ENCODE measurements around the gene ARHGAP4. TPM values are rescaled to one million over a fixed set of nuclear protein-coding genes. Genes with fewer than 3 reads are reported as not detected.
A peak's percentile ranks its signal among the peaks of the same experiment; 100 is the strongest.

Gene ARHGAP4
- total and polyA plus RNA-seq, 10 of the 15 experiments (the other 5 are each of a cell fraction or from before 2014, with no cell fraction given), result 0.71 to 120 (median 44.3) TPM

GRCh38 chrX:153902385-153902784 is 23.7 kb downstream of the ARHGAP4 start:
- no peaks in the 10 kb centered on the region for H3K79me2 ChIP-seq (ENCODE audit: control insufficient read depth, insufficient read depth, low read length)
- in situ Hi-C loops (cut with MboI) (no loop called here), intact Hi-C loops (cut with micrococcal nuclease; ENCODE audit: unreplicated experiment) (no loop called here)
- FAIRE-seq (no peak), ATAC-seq (no peak), DNase-seq (ENCODE audit: low read depth, low spot score) (no peak)
- H3K27me3 ChIP-seq (replicated peaks in 1 of 2; ENCODE audit: control insufficient read depth in 2 of 2, insufficient read depth in 2 of 2, low read length in 1 of 2), result no peaks in the 10 kb centered on the region
- BruUV-seq (replicated peaks), result no TSS peak
- H3K4me1 ChIP-seq (ENCODE audit: control insufficient read depth, insufficient read depth, low read length), result peaks cover 9% of the 10 kb centered on the region
- ChIA-PET POLR2A (no interaction called here), CTCF (no interaction called here), SMC1A (ENCODE audit: uncharacterized antibody, unreplicated experiment) (no interaction called here), RAD21 (ENCODE audit: unreplicated experiment) (no interaction called here)
- 48% methylated on average over 10 of the region's 10 CpGs for WGBS (ENCODE audit: insufficient coverage, insufficient replicate concordance, low lambda C conversion rate, missing lambda C conversion rate)
- no peak for TF ChIP-seq MTA3 (IDR thresholded peaks at IDR 0.05; ENCODE audit: borderline replicate concordance, low read length)
- no peak for TF ChIP-seq PAX5 (IDR thresholded peaks at IDR 0.05; ENCODE audit: borderline replicate concordance, low read depth, low read length)
- no peak for TF ChIP-seq CEBPB (IDR thresholded peaks at IDR 0.05; ENCODE audit: borderline replicate concordance in 1 of 2, low read depth in 2 of 2, low read length in 2 of 2)
- TF ChIP-seq SMAD5 (IDR thresholded peaks at IDR 0.05; ENCODE audit: low read depth), result no peak
- no peak for TF ChIP-seq STAT1 (conservative IDR thresholded peaks at IDR 0.05)
- TF ChIP-seq KAT2A (conservative IDR thresholded peaks at IDR 0.05; ENCODE audit: control insufficient read depth, low read depth, low read length), result no peak
- no peak overlapping the region for H3K27ac ChIP-seq (ENCODE audit: control insufficient read depth, insufficient read depth)
- no peak overlapping the region for H2AFZ ChIP-seq (ENCODE audit: control insufficient read depth, low read depth, low read length)
- H4K20me1 ChIP-seq (ENCODE audit: control insufficient read depth, insufficient read depth), result no peaks in the 10 kb centered on the region
- H3K9me3 ChIP-seq (replicated peaks; ENCODE audit: control insufficient read depth, insufficient read depth, low read length), result no peaks in the 10 kb centered on the region; the same call in 2 of the 3 replicates
- no peak overlapping the region for H3K4me3 ChIP-seq
- no peak overlapping the region for H3K4me2 ChIP-seq (ENCODE audit: control insufficient read depth, insufficient read depth)
- no peak overlapping the region for H3K9ac ChIP-seq (ENCODE audit: control insufficient read depth, insufficient read depth, low read length)
- no peaks in the 10 kb centered on the region for H3K36me3 ChIP-seq (ENCODE audit: control insufficient read depth in 2 of 2, insufficient read depth in 2 of 2, low read length in 1 of 2)

- intact Hi-C loops (cut with micrococcal nuclease; ENCODE audit: unreplicated experiment) (no loop called here), in situ Hi-C loops (cut with MboI) (no loop called here)
- TF ChIP-seq HDGF (IDR thresholded peaks at IDR 0.05), result 0 out of 2 replicates have a peak, but pooled peaks have one; percentile 8
- no peak for TF ChIP-seq IRF3 (IDR thresholded peaks at IDR 0.05)
- ChIA-PET SMC1A (ENCODE audit: uncharacterized antibody, unreplicated experiment) (no interaction called here), POLR2A (no interaction called here), RAD21 (ENCODE audit: unreplicated experiment) (no interaction called here), CTCF (no interaction called here)
- no peak for DNase-seq (ENCODE audit: low read depth, low spot score)
- H3K27ac ChIP-seq (ENCODE audit: control insufficient read depth, insufficient read depth), result no peak overlapping the region
- H3K79me2 ChIP-seq (ENCODE audit: control insufficient read depth, insufficient read depth, low read length), result no peaks in the 10 kb centered on the region
- no peaks in the 10 kb centered on the region for H3K27me3 ChIP-seq (replicated peaks in 1 of 2; ENCODE audit: control insufficient read depth in 2 of 2, insufficient read depth in 2 of 2, low read length in 1 of 2)
- H3K36me3 ChIP-seq (ENCODE audit: control insufficient read depth in 2 of 2, insufficient read depth in 2 of 2, low read length in 1 of 2), result no peaks in the 10 kb centered on the region
- no peaks in the 10 kb centered on the region; the same call in 2 of the 3 replicates for H3K9me3 ChIP-seq (replicated peaks; ENCODE audit: control insufficient read depth, insufficient read depth, low read length)
- BruUV-seq (replicated peaks), result no TSS peak
- no peak overlapping the region for H3K9ac ChIP-seq (ENCODE audit: control insufficient read depth, insufficient read depth, low read length)
- H3K4me3 ChIP-seq, result no peak overlapping the region
- FAIRE-seq, result no peak
- WGBS (ENCODE audit: insufficient coverage, insufficient replicate concordance, low lambda C conversion rate, missing lambda C conversion rate), result 56% methylated on average over 8 of the region's 8 CpGs
- no peak overlapping the region for H3K4me2 ChIP-seq (ENCODE audit: control insufficient read depth, insufficient read depth)
- no peaks in the 10 kb centered on the region for H4K20me1 ChIP-seq (ENCODE audit: control insufficient read depth, insufficient read depth)
- peaks cover 9% of the 10 kb centered on the region for H3K4me1 ChIP-seq (ENCODE audit: control insufficient read depth, insufficient read depth, low read length)
- H2AFZ ChIP-seq (ENCODE audit: control insufficient read depth, low read depth, low read length), result no peak overlapping the region
- ATAC-seq, result no peak
Observed at GRCh38 chrX:153901753-153902140, 24.3 kb downstream of the ARHGAP4 start.

Data from GM12878 (cell line).